Liver (tissue), 9 donors: ENCODE measurements around the gene F2R. TPM values are rescaled to one million over a fixed set of nuclear protein-coding genes. Genes with fewer than 3 reads are reported as not detected.
"Not testable (repeated sequence)": the region's sequence is repeated elsewhere in the genome, so short reads cannot be mapped to it uniquely, and the experiment has no call there.

Source experiments
- DNase-seq: peaks from one replicate; pipeline ENCODE4 v3.0.0-alpha.2; 2017; ENCODE audit warnings: low spot score
- H3K27ac ChIP-seq, 2 donors: one replicate each; pipeline ENCODE4 v1.7.0; 2013; ENCODE audit warnings: inconsistent platforms in 2 of 2, low read length in 2 of 2, control low read depth in 1 of 2, low read depth in 1 of 2, mild to moderate bottlenecking in 1 of 2
- H3K27me3 ChIP-seq, 4 donors: one replicate each; pipeline versions ENCODE4 v1.6.1 to v1.7.0; 2013; ENCODE audit warnings: low read length in 3 of 4, inconsistent platforms in 1 of 4, mild to moderate bottlenecking in 1 of 4, moderate library complexity in 1 of 4; ENCODE audit not compliant: control insufficient read depth in 4 of 4, insufficient read depth in 4 of 4
- H3K36me3 ChIP-seq, 4 donors: one replicate each; pipeline versions ENCODE4 v1.6.1 to v1.7.0; 2013; ENCODE audit warnings: low read length in 3 of 4, mild to moderate bottlenecking in 3 of 4, low read depth in 1 of 4, moderate library complexity in 1 of 4; ENCODE audit not compliant: control insufficient read depth in 4 of 4, insufficient read depth in 3 of 4
- H3K4me1 ChIP-seq, 4 donors: one replicate each; pipeline versions ENCODE4 v1.6.1 to v1.7.0; 2013; ENCODE audit warnings: low read length in 3 of 4, mild to moderate bottlenecking in 3 of 4, moderate library complexity in 1 of 4; ENCODE audit not compliant: control insufficient read depth in 4 of 4, insufficient read depth in 4 of 4
- H3K4me3 ChIP-seq, 3 donors: one replicate each; pipeline versions ENCODE4 v1.6.1 to v1.7.0; 2013; ENCODE audit warnings: low read length in 3 of 3, control low read depth in 1 of 3, low read depth in 1 of 3, mild to moderate bottlenecking in 1 of 3
- H3K9ac ChIP-seq, 2 donors: one replicate each; pipeline ENCODE4 v1.7.0; 2013; ENCODE audit warnings: low read length in 2 of 2, mild to moderate bottlenecking in 2 of 2, moderate library complexity in 2 of 2, control low read depth in 1 of 2, low read depth in 1 of 2
- H3K9me3 ChIP-seq, 4 donors: one replicate each; pipeline versions ENCODE4 v1.6.1 to v1.7.0; 2013; ENCODE audit warnings: low read length in 3 of 4; ENCODE audit not compliant: control insufficient read depth in 4 of 4
- EGR1 ChIP-seq, 2 donors: IDR thresholded peaks; 2 replicates each; pipeline ENCODE4 v1.6.1; 2016 to 2018; ENCODE audit warnings: antibody characterized with exemption in 2 of 2, low read depth in 2 of 2
- FOXA1 ChIP-seq: IDR thresholded peaks from 2 replicates; pipeline ENCODE4 v1.6.1; 2016; ENCODE audit warnings: antibody characterized with exemption
- FOXA2 ChIP-seq: IDR thresholded peaks from 2 replicates; pipeline ENCODE4 v1.6.1; 2016; ENCODE audit warnings: antibody characterized with exemption
- GABPA ChIP-seq, 2 donors: IDR thresholded peaks in 1 of 2; conservative IDR thresholded peaks in 1 of 2; 2 replicates each; pipeline ENCODE4 v1.6.1; 2016; ENCODE audit warnings: antibody characterized with exemption in 2 of 2, mild to moderate bottlenecking in 1 of 2, moderate library complexity in 1 of 2
- HNF4A ChIP-seq, 2 donors: conservative IDR thresholded peaks; 2 replicates each; pipeline ENCODE4 v1.6.1; 2016; ENCODE audit warnings: antibody characterized with exemption in 2 of 2, mild to moderate bottlenecking in 2 of 2
- HNF4G ChIP-seq: IDR thresholded peaks from 2 replicates; pipeline ENCODE4 v1.6.1; 2016; ENCODE audit warnings: antibody characterized with exemption
- JUND ChIP-seq, 2 donors: IDR thresholded peaks; 2 replicates each; pipeline ENCODE4 v1.6.1; 2016; ENCODE audit warnings: antibody characterized with exemption in 2 of 2
- NR2F2 ChIP-seq: IDR thresholded peaks from 2 replicates; pipeline ENCODE4 v1.6.1; 2016; ENCODE audit warnings: antibody characterized with exemption
- RAD21 ChIP-seq, 2 donors: IDR thresholded peaks; 2 replicates each; pipeline ENCODE4 v1.6.1; 2016; ENCODE audit warnings: antibody characterized with exemption in 2 of 2, mild to moderate bottlenecking in 2 of 2
- RXRA ChIP-seq, 2 donors: IDR thresholded peaks; 2 replicates each; pipeline ENCODE4 v1.6.1; 2017 to 2018; ENCODE audit warnings: antibody characterized with exemption in 2 of 2, mild to moderate bottlenecking in 1 of 2
- YY1 ChIP-seq: IDR thresholded peaks from 2 replicates; pipeline ENCODE4 v1.6.1; 2016; ENCODE audit warnings: antibody characterized with exemption, mild to moderate bottlenecking
- WGBS: extraction: QIAGEN DNeasy Blood & Tissue Kit; methylation state at CpG from one replicate; pipeline ENCODE4 v1.1.7; 2013; 5-methylcytosine and 5-hydroxymethylcytosine counted together
- polyA plus RNA-seq, 2 donors: library from polyadenylated mRNA; stranded (reverse) in 1 of 2; unstranded in 1 of 2; fragments of 200-250 nt in 1 of 2; fragments of >200 nt in 1 of 2; fragmentation: Nextera tagmentation in 1 of 2; extraction: Ambion mirVana in 1 of 2; gene quantifications; one replicate each; pipeline versions ENCODE4 v1.2.1 to v1.2.3, GENCODE V29; 2013 to 2015
- total RNA-seq, 2 donors: library from RNA; depleted of rRNA; stranded (reverse); fragments of >200 nt; gene quantifications; one replicate each; pipeline ENCODE4 v1.2.3, GENCODE V29; 2014
- TF ChIP-seq, protein P1 (sequence below): IDR thresholded peaks from 2 replicates; pipeline ENCODE4 v1.6.1; 2016; ENCODE audit warnings: antibody characterized with exemption
- TF ChIP-seq, protein P2 (sequence below): IDR thresholded peaks from 2 replicates; pipeline ENCODE4 v1.6.1; 2016; ENCODE audit warnings: antibody characterized with exemption, mild to moderate bottlenecking
- TF ChIP-seq, protein P3 (sequence below): fragments of 150-350 bp; IDR thresholded peaks from 2 replicates; pipeline ENCODE4 v1.5.1; 2017; ENCODE audit warnings: improper control_type of control experiment, low read depth, low read length; ENCODE audit not compliant: missing input control
- TF ChIP-seq, protein P4 (sequence below): IDR thresholded peaks from 2 replicates; pipeline ENCODE4 v1.6.1; 2016; ENCODE audit warnings: antibody characterized with exemption
- TF ChIP-seq, protein P5 (sequence below): IDR thresholded peaks from 2 replicates; pipeline ENCODE4 v1.6.1; 2016; ENCODE audit warnings: antibody characterized with exemption
- donor health status: healthy.
- donor health status: healthy.
- donor health status: healthy.
- donor health status: healthy.
- donor health status: healthy.

F2R gene
- total and polyA plus RNA-seq, 4 donors, result 5.9 to 18.7 (median 9.5) TPM

DNA sequence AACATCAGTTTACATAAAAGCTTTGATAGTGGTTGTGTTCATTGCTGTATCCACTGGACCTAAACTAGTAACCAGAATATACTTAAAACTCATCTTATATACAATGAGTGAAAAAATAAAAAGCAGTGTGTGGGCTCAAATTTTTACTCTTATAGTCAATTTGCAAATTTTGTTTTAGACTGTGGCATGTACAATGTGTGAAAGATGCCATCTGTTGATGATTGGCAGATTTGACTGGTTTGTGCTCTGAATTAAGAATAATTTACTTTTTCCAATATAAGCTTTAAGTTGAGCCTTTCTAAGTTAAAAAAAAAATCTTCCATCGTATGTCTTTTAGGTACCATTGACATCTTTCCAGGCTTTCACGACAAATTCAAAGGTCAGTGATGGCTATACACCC is 60.5 kb downstream of the F2R start:
- Histone ChIP-seq H3K4me3 (no peak overlapping the region), H3K9ac (no peak overlapping the region), H3K4me1 (peaks cover 0 to 2% (median under 1%) of the 10 kb centered on the region in 4 donors), H3K27me3 (no peaks in the 10 kb centered on the region), H3K27ac (no peak overlapping the region), H3K36me3 (no peaks in the 10 kb centered on the region), H3K9me3 (no peaks in the 10 kb centered on the region)
- WGBS, result 81% methylated on average over 2 of the region's 2 CpGs
- no peak for DNase-seq
- TF ChIP-seq, protein P1, sequence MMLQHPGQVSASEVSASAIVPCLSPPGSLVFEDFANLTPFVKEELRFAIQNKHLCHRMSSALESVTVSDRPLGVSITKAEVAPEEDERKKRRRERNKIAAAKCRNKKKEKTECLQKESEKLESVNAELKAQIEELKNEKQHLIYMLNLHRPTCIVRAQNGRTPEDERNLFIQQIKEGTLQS, result no peak
- TF ChIP-seq NR2F2, result no peak
- TF ChIP-seq HNF4G, result no peak
- TF ChIP-seq GABPA (IDR thresholded peaks at IDR 0.05 in 1 of 2, conservative IDR thresholded peaks at IDR 0.05 in 1 of 2), result no peak
- TF ChIP-seq, protein P2, sequence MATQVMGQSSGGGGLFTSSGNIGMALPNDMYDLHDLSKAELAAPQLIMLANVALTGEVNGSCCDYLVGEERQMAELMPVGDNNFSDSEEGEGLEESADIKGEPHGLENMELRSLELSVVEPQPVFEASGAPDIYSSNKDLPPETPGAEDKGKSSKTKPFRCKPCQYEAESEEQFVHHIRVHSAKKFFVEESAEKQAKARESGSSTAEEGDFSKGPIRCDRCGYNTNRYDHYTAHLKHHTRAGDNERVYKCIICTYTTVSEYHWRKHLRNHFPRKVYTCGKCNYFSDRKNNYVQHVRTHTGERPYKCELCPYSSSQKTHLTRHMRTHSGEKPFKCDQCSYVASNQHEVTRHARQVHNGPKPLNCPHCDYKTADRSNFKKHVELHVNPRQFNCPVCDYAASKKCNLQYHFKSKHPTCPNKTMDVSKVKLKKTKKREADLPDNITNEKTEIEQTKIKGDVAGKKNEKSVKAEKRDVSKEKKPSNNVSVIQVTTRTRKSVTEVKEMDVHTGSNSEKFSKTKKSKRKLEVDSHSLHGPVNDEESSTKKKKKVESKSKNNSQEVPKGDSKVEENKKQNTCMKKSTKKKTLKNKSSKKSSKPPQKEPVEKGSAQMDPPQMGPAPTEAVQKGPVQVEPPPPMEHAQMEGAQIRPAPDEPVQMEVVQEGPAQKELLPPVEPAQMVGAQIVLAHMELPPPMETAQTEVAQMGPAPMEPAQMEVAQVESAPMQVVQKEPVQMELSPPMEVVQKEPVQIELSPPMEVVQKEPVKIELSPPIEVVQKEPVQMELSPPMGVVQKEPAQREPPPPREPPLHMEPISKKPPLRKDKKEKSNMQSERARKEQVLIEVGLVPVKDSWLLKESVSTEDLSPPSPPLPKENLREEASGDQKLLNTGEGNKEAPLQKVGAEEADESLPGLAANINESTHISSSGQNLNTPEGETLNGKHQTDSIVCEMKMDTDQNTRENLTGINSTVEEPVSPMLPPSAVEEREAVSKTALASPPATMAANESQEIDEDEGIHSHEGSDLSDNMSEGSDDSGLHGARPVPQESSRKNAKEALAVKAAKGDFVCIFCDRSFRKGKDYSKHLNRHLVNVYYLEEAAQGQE, result no peak
- no peak for TF ChIP-seq EGR1 (IDR thresholded peaks at IDR 0.05; ENCODE audit: low read depth in 2 of 2)
- TF ChIP-seq JUND (IDR thresholded peaks at IDR 0.05), result no peak
- TF ChIP-seq, protein P3, sequence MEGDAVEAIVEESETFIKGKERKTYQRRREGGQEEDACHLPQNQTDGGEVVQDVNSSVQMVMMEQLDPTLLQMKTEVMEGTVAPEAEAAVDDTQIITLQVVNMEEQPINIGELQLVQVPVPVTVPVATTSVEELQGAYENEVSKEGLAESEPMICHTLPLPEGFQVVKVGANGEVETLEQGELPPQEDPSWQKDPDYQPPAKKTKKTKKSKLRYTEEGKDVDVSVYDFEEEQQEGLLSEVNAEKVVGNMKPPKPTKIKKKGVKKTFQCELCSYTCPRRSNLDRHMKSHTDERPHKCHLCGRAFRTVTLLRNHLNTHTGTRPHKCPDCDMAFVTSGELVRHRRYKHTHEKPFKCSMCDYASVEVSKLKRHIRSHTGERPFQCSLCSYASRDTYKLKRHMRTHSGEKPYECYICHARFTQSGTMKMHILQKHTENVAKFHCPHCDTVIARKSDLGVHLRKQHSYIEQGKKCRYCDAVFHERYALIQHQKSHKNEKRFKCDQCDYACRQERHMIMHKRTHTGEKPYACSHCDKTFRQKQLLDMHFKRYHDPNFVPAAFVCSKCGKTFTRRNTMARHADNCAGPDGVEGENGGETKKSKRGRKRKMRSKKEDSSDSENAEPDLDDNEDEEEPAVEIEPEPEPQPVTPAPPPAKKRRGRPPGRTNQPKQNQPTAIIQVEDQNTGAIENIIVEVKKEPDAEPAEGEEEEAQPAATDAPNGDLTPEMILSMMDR, result no peak
- TF ChIP-seq RAD21 (IDR thresholded peaks at IDR 0.05), result no peak
- no peak for TF ChIP-seq HNF4A (conservative IDR thresholded peaks at IDR 0.05)
- TF ChIP-seq FOXA2, result no peak

DNA sequence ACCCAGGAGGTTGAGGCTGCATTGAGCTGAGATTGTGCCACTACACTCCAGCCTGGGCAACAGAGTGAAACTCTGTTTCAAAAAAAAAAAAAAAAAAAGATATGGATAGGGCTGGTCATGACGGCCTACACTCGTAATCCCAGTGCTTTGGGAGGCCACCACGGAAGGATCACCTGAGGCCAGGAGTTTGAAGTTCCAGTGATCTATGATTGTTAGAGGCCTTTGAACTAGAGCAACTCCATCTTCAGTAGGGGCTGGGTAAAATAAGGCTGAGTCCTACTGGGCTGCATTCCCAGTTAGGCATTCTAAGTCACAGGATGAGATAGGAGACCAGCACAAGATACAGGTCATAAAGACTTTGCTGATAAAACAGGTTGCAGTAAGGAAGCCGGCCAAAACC is 64.7 kb downstream of the F2R start:
- 95% methylated on average over 4 of the region's 4 CpGs for WGBS

DNA sequence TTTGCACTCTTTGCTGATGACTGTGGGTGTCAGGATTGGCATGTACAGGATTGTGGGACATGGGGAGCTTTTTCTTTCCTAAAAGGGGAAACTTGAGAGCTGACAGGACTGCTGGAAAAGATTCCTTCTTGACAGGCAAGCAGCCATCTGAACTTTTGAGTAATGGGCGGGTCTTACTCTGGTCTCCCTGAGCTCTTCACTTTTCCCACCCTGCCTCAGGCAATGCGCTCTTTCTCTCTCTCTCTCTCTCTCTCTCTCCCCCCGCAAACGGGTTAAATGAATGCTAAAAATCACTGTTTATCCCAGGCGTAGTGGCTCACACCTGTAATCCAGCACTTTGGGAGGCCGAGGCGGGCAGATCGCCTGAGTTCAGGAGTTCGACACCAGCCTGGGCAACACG is 65.8 kb downstream of the F2R start:
- 93% methylated on average over 10 of the region's 10 CpGs for WGBS
- H3K9ac ChIP-seq, result no peak overlapping the region
- peaks cover 0 to 2% (median 0%) of the 10 kb centered on the region in 4 donors for H3K4me1 ChIP-seq
- TF ChIP-seq FOXA1, result no peak
- TF ChIP-seq, protein P1, result no peak
- TF ChIP-seq, protein P2, result no peak
- TF ChIP-seq YY1, result no peak
- no peak for TF ChIP-seq NR2F2
- TF ChIP-seq, protein P4, sequence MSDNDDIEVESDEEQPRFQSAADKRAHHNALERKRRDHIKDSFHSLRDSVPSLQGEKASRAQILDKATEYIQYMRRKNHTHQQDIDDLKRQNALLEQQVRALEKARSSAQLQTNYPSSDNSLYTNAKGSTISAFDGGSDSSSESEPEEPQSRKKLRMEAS, result no peak
- no peak for TF ChIP-seq JUND (IDR thresholded peaks at IDR 0.05)
- TF ChIP-seq, protein P5, sequence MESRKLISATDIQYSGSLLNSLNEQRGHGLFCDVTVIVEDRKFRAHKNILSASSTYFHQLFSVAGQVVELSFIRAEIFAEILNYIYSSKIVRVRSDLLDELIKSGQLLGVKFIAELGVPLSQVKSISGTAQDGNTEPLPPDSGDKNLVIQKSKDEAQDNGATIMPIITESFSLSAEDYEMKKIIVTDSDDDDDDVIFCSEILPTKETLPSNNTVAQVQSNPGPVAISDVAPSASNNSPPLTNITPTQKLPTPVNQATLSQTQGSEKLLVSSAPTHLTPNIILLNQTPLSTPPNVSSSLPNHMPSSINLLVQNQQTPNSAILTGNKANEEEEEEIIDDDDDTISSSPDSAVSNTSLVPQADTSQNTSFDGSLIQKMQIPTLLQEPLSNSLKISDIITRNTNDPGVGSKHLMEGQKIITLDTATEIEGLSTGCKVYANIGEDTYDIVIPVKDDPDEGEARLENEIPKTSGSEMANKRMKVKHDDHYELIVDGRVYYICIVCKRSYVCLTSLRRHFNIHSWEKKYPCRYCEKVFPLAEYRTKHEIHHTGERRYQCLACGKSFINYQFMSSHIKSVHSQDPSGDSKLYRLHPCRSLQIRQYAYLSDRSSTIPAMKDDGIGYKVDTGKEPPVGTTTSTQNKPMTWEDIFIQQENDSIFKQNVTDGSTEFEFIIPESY, result no peak
- TF ChIP-seq HNF4A (conservative IDR thresholded peaks at IDR 0.05), result no peak
- TF ChIP-seq FOXA2, result no peak
- no peak for TF ChIP-seq RXRA (IDR thresholded peaks at IDR 0.05)
- no peak for TF ChIP-seq EGR1 (IDR thresholded peaks at IDR 0.05; ENCODE audit: low read depth in 2 of 2)
- no peak for TF ChIP-seq HNF4G

More for the DNA sequence above, 64.7 kb downstream of the F2R start:
- H3K27ac ChIP-seq, H3K9me3 ChIP-seq, H3K4me1 ChIP-seq, DNase-seq, H3K27me3 ChIP-seq, H3K36me3 ChIP-seq, H3K4me3 ChIP-seq, H3K9ac ChIP-seq: not testable (repeated sequence)

More for the DNA sequence above, 65.8 kb downstream of the F2R start:
- Histone ChIP-seq H3K4me3 (no peak overlapping the region), H3K27ac (no peak overlapping the region), H3K27me3 (no peaks in the 10 kb centered on the region), H3K36me3 (no peaks in the 10 kb centered on the region), H3K9me3 (no peaks in the 10 kb centered on the region)
- no peak for DNase-seq
